GM13976 (cell line): Measurements from ENCODE around the gene DLGAP4.
A peak's percentile ranks its signal among the peaks of the same experiment; 100 is the strongest.

Source experiments
- DNase-seq: peaks from one replicate; pipeline ENCODE4 v3.0.0; 2012; ENCODE audit warnings: low spot score
- CTCF ChIP-seq: IDR thresholded peaks from 2 replicates; pipeline ENCODE4 v1.5.1; 2012; ENCODE audit warnings: borderline replicate concordance, mild to moderate bottlenecking; ENCODE audit not compliant: insufficient read depth; ENCODE audit errors: extremely low read depth, missing control alignments, control extremely low read depth
- in situ Hi-C: fragments of 300-500 bp; cut with MboI; formaldehyde crosslinking; loops from one replicate; pipeline ENCODE4 v1.12.0; 2022; ENCODE audit warnings: low sequenced_read_pairs, mixed read lengths, inconsistent platforms; ENCODE audit not compliant: unreplicated experiment

The DLGAP4 gene

GRCh38 chr20:36275011-36275410, 31.1 kb upstream of the DLGAP4 start:
- DNase-seq = peak; percentile 8
- TF ChIP-seq CTCF = no peak
- in situ Hi-C loops = no loop called here

- no peak for TF ChIP-seq CTCF
- DNase-seq = peak; percentile 14
- in situ Hi-C loops = no loop called here
These were observed 30.5 kb upstream of the DLGAP4 start for GRCh38 chr20:36275441-36276189.

- peak; percentile 6 for DNase-seq
- TF ChIP-seq CTCF = no peak
- in situ Hi-C loops = no loop called here
These were observed 28.6 kb upstream of the DLGAP4 start for GRCh38 chr20:36277546-36277945.

GRCh38 chr20:36279362-36279761, 26.8 kb upstream of the DLGAP4 start:
- DNase-seq = peak; percentile 1
- TF ChIP-seq CTCF = no peak
- in situ Hi-C loops = no loop called here

GRCh38 chr20:36279776-36280175, 26.4 kb upstream of the DLGAP4 start:
- DNase-seq = no peak
- no peak for TF ChIP-seq CTCF
- in situ Hi-C loops = no loop called here

- peak; percentile 2 for DNase-seq
- no peak for TF ChIP-seq CTCF
- in situ Hi-C loops = no loop called here
These were observed 24.3 kb upstream of the DLGAP4 start for GRCh38 chr20:36281785-36282380.
